NCI-H526 treated with DMSO at 0.1 percent for 48 hours (cell line): ENCODE measurements around the gene KLHL3.

Experiments used
- DNase-seq: peaks from one replicate; lab custom pipeline; 2025; lab: John Stamatoyannopoulos, UW

The KLHL3 gene

DNA sequence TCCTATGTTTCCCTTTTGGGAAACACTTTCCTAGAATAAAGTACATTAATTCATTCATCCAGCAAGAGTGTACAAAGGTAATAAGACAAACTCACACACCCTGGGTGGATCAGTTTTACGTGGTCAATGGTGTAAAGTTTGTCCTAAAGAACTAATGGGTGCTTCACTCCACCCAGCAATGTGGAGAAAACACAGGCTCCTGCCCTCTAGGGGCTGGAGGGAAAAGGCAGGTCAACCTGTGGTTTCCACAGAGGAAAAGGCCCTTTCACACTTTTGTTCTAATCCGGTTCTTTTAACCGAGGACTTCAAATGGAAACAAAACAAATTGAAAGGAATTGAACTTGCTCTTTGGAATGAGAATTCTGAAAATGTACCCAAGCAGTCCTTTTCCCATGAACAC lies 155.9 kb downstream of the KLHL3 start:
- DNase-seq: no peak

DNA sequence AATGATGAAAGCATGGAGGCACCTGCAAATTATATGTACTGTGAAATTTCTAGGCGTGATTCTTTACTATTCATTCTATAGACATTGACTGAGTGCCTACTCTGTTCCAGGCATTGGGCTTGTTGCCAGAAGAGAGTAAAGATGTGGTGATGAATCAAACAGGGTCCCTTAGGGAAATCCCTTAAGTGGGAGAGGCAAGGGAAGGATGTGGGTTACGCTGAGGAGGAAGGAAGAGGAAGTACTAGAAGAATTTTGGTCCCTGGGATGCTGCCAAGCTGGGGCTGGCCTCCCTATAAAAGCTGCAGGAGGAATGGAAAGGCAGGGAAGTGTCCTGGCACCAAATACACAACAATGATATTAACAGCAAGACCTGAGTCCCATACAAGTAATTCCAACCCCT lies 160.0 kb downstream of the KLHL3 start:
- DNase-seq: no peak

DNA sequence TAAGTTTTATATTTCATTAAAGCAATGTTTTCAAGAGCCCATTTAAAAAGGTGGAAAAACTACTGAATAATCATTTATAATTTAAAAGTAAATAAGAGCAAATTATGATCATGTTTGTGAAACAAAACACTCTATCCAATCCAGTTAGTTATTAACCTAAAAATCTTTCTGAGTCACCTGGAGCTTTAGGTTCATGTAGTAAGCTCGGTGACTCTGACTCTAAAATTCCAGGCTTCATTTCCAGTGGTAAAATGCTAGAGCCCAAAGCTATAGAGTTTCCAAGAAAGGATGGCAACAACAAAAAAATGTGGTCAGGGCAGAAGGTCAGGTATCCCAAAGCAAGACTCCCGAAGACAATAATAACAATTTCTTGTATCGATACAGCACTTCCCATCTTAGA lies 160.7 kb downstream of the KLHL3 start:
- no peak for DNase-seq

DNA sequence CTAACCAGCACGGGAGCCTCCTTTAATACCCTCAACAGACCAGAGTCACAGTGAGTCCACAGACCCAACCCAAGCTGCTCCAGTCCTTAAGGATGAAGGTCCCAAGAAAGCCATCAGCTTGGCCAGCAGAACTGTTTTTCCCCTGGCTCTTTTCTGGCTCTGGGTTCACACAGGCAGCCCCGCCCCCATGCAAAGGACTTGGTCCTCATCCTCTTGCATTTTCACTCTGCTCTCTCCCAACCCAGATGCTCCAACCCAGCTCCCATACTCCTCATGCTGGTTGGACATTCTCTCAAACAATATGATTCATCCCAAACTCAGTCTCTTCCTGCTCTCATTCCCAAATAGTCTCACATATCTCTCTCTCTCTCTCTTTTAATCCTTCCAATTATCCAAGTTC lies 162.5 kb downstream of the KLHL3 start:
- DNase-seq: no peak

DNA sequence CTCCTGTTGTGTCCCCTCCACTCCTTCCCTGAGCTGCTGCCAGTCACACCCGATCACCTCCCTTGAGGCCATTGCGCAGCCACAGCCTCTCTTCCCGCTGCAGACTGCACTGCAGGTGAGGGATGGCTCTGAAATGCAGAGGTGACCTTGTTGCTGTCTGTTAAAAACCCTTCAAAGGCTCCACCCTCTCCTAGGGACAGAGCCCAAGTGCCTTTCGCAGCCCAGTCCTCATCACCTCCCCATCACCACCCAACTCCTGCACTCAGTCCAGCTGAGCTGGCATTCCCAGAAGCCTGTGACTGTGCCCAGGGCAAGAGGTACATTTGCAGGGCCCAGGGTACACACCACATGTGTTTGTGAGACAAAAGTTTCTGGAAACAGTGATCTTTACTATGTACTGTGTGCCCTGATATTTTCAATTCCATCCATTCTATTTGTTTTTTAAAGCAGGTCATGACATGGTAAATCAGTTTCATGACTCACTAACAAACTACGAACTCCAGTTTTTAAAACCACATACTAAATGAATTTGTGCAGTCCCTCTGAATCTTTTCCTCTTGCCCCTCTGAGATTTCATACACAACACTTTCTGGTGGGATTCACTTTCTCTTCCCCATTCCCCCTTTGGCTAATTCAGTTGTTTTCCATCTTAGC lies 163.7 kb downstream of the KLHL3 start:
- DNase-seq: no peak

DNA sequence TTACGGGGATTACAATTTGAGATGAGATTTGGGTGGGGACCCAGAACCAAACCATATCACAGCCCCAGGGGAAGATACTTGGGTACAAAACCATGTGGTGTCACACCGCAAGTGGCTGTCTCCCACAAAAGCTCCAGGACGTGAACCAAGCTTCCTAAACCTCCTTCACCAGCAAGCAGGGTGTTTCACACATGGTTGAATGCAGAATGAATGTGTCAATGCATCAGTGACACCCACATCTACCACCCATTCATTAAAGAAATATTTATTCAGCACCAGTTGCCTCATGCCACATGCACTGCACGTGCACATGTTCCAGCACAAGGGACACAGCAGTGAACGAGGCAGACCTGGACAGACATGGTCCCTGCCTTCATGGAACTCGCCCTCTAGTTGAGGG lies 165.8 kb downstream of the KLHL3 start:
- DNase-seq: no peak
